ENCODE measurements around the gene ELL2.

The ELL2 gene

GRCh38 chr5:96001262-96001661, 39.6 kb upstream of the ELL2 start:
- no peak for TF ChIP-seq CTCF (IDR thresholded peaks at IDR 0.05)
- TF ChIP-seq ZFX (IDR thresholded peaks at IDR 0.05; ENCODE audit: borderline replicate concordance) = no peak
- H3K27ac ChIP-seq = no peak overlapping the region

- TF ChIP-seq CTCF (IDR thresholded peaks at IDR 0.05) (no peak), ZFX (IDR thresholded peaks at IDR 0.05; ENCODE audit: borderline replicate concordance) (no peak)
- no peak overlapping the region for H3K27ac ChIP-seq
Observed at GRCh38 chr5:96000308-96000707, 38.7 kb upstream of the ELL2 start.

GRCh38 chr5:95996904-95997723, 35.5 kb upstream of the ELL2 start:
- no peak for TF ChIP-seq ZFX (IDR thresholded peaks at IDR 0.05; ENCODE audit: borderline replicate concordance)
- TF ChIP-seq CTCF (IDR thresholded peaks at IDR 0.05) = no peak
- H3K27ac ChIP-seq = peak overlapping the region; percentile 58

GRCh38 chr5:95995962-95996489, 34.4 kb upstream of the ELL2 start:
- TF ChIP-seq CTCF (IDR thresholded peaks at IDR 0.05) (no peak), ZFX (IDR thresholded peaks at IDR 0.05; ENCODE audit: borderline replicate concordance) (no peak)

GRCh38 chr5:95993776-95994175, 32.1 kb upstream of the ELL2 start:
- TF ChIP-seq ZFX (IDR thresholded peaks at IDR 0.05; ENCODE audit: borderline replicate concordance) (no peak), CTCF (IDR thresholded peaks at IDR 0.05) (no peak)
- no peak overlapping the region for H3K27ac ChIP-seq

More at GRCh38 chr5:95995962-95996489, 34.4 kb upstream of the ELL2 start:
- peak overlapping the region; percentile 58; the same call in 1 of the 2 replicates for H3K27ac ChIP-seq

- no peak overlapping the region for H3K27ac ChIP-seq
- TF ChIP-seq CTCF (IDR thresholded peaks at IDR 0.05) (no peak), ZFX (IDR thresholded peaks at IDR 0.05; ENCODE audit: borderline replicate concordance) (no peak)
Observed at GRCh38 chr5:95993266-95993665, 31.6 kb upstream of the ELL2 start.

Data from 22Rv1 (cell line).